ENCODE data around the gene ACADS. TPM values are rescaled to one million over a fixed set of nuclear protein-coding genes. Genes with fewer than 3 reads are reported as not detected.
"Not testable (repeated sequence)": the region's sequence is repeated elsewhere in the genome, so short reads cannot be mapped to it uniquely, and the experiment has no call there.

ACADS gene
- total RNA-seq, 2 experiments from 2014 or later: 15.5 to 20.1 TPM

DNA sequence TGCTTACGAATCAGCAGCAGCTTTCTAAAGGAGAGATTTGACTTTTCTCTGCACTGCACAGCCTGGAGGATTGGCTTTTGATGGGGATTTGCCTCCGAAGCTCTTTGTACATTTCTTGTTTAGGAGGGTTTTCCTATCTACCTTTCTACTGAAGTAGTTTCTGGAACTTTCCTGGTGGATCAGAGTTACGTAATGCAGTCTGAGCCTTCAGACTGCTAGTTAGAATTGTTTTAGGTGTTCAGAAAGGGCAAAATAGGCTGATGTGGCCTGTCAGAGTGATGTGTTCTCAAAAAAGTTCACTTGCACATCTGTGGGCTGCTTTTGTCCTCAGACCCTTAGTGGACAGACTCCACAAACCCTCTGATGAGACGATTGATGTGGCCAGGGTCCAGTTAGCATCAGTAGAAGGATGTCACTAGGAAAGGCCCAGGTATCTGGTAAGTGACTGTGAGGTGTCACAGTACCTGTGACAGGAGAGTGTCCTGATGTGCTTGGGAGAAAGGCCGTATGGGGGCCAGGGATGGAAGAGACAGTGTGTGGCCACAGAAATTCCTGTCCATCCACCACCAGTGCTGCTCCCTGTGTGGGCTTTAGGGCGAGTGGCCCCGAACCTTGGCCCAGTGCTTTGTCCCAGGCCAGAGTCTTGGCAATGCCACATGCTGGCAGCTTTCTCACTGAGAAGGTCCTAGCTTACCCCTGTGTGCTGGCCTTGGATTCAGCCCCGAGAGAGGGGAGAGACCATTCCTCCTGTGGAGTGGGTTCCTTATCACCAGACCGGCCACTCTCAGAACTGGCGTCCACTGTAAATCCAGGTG lies 4.4 kb upstream of the ACADS start:
- H3K27ac Mint-ChIP-seq: no peak overlapping the region
- no peak for DNase-seq
- ChIA-PET POLR2A (no interaction called here), CTCF (interaction anchor here (1.1 to 1.3 kb wide), 5 partner anchors 10 to 138 kb away, joined by 3 to 4 read pairs (median 3); partner anchors contain the start of gene UNC119B)
- H3K36me3 Mint-ChIP-seq (ENCODE audit: low read depth): peaks cover 55% of the 10 kb centered on the region
- H3K9me3 Mint-ChIP-seq: no peaks in the 10 kb centered on the region
- no peaks in the 10 kb centered on the region for H3K27me3 Mint-ChIP-seq
- peaks cover 41% of the 10 kb centered on the region for H3K4me1 Mint-ChIP-seq
- H3K4me3 Mint-ChIP-seq: no peak overlapping the region

DNA sequence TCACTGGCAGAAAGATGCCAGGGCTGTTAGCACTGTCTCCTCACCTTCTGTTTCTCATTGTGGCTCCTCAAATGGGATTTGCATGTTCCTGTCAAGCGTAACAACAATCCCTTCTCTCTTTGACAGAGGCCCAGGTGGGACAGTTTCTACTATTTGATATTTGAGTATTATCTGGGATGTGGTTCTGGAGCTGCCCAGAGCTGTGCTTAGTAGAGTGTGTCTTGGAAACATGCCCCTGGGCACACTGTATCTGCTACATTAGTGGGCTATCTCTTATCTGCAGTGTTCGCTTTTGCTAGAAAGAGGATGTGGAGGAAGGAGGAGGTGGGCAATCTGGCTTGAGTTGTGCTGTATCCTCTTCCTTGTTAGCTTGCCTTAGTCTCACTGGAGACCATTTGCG lies 3.8 kb upstream of the ACADS start:
- Mint-ChIP-seq H3K4me3 (no peak overlapping the region), H3K4me1 (peaks cover 46% of the 10 kb centered on the region), H3K36me3 (ENCODE audit: low read depth) (peaks cover 48% of the 10 kb centered on the region), H3K9me3 (no peaks in the 10 kb centered on the region), H3K27me3 (no peaks in the 10 kb centered on the region), H3K27ac (no peak overlapping the region)
- ChIA-PET POLR2A (no interaction called here), CTCF (interaction anchor here (1.3 kb wide), 1 partner anchor 9 kb away, joined by 3 read pairs; no protein-coding TSS in a partner anchor)
- no peak for DNase-seq

DNA sequence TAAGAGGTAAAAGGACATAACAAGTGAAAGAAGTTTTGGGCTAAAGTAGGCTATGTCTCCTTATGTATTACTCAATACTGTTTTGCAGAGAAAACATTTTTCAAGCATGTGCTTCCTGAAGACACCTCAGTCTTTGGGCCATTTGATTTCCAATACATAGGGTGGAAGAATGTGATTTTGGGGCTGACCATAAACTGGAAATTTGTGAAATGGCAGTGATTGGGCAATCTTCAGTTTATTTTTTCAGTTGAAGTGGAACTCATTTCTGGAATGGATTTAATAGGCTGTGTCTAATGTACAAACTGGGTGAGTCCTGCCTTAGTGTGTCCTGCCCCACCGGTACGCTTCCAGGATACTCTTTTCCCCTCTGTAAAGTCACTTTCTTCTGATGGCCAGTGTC lies 2.8 kb upstream of the ACADS start:
- Mint-ChIP-seq H3K9me3 (no peaks in the 10 kb centered on the region), H3K27ac (no peak overlapping the region), H3K4me3 (no peak overlapping the region), H3K4me1 (peaks cover 46% of the 10 kb centered on the region), H3K36me3 (ENCODE audit: low read depth) (peaks cover 46% of the 10 kb centered on the region), H3K27me3 (no peaks in the 10 kb centered on the region)
- ChIA-PET POLR2A (no interaction called here), CTCF (no interaction called here)
- no peak for DNase-seq

DNA sequence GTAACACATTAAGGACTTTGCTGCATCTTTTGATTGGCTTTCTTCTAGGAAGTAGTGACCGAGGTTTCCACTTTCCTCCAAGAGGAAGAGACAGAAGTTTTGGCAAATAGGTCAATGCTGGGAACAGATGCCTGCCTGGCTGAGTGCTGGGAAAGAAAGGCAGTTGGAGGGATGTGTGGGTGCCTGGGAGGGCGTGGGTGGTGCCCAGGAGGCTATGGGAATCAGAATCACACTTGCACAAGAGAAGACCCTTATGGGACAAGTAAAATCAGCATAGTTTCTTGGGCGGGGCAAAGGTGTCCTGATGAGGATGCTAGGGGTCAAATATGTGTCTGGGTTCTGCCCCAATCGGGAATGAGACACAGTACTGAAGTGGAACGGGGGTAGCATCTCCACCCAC lies 906 bp upstream of the ACADS start:
- peaks cover 34% of the 10 kb centered on the region for H3K4me1 Mint-ChIP-seq
- peaks cover 36% of the 10 kb centered on the region for H3K36me3 Mint-ChIP-seq (ENCODE audit: low read depth)
- ChIA-PET CTCF (no interaction called here), POLR2A (no interaction called here)
- no peak for DNase-seq
- H3K4me3 Mint-ChIP-seq: peak overlapping the region; percentile 94
- no peaks in the 10 kb centered on the region for H3K27me3 Mint-ChIP-seq
- H3K9me3 Mint-ChIP-seq: no peaks in the 10 kb centered on the region
- H3K27ac Mint-ChIP-seq: peak overlapping the region; percentile 51

- CTCF ChIA-PET: interaction anchor here (0.6 kb wide), 1 partner anchor 76 kb away, joined by 4 read pairs; no protein-coding TSS in a partner anchor
- POLR2A ChIA-PET: no interaction called here
- H3K4me1 Mint-ChIP-seq: peaks cover 29% of the 10 kb centered on the region
- H3K27me3 Mint-ChIP-seq: no peaks in the 10 kb centered on the region
- DNase-seq: no peak
- no peaks in the 10 kb centered on the region for H3K9me3 Mint-ChIP-seq
- peak overlapping the region; percentile 51 for H3K27ac Mint-ChIP-seq
- H3K4me3 Mint-ChIP-seq: peak overlapping the region; percentile 94
- H3K36me3 Mint-ChIP-seq (ENCODE audit: low read depth): peaks cover 34% of the 10 kb centered on the region
These were observed 421 bp upstream of the ACADS start for GRCh38 chr12:120725151-120725658.

GRCh38 chr12:120726510-120726793 lies 826 bp downstream of the ACADS start:
- CTCF ChIA-PET: no interaction called here

GRCh38 chr12:120726961-120727360 lies 1.3 kb downstream of the ACADS start:
- CTCF ChIA-PET: no interaction called here

More at GRCh38 chr12:120726510-120726793, 826 bp downstream of the ACADS start:
- peaks cover 29% of the 10 kb centered on the region for H3K36me3 Mint-ChIP-seq (ENCODE audit: low read depth)
- no peaks in the 10 kb centered on the region for H3K9me3 Mint-ChIP-seq
- H3K27ac Mint-ChIP-seq: peak overlapping the region; percentile 90
- H3K27me3 Mint-ChIP-seq: no peaks in the 10 kb centered on the region
- H3K4me1 Mint-ChIP-seq: peaks cover 28% of the 10 kb centered on the region
- DNase-seq: no peak
- POLR2A ChIA-PET: no interaction called here
- H3K4me3 Mint-ChIP-seq: peak overlapping the region; percentile 94

DNA sequence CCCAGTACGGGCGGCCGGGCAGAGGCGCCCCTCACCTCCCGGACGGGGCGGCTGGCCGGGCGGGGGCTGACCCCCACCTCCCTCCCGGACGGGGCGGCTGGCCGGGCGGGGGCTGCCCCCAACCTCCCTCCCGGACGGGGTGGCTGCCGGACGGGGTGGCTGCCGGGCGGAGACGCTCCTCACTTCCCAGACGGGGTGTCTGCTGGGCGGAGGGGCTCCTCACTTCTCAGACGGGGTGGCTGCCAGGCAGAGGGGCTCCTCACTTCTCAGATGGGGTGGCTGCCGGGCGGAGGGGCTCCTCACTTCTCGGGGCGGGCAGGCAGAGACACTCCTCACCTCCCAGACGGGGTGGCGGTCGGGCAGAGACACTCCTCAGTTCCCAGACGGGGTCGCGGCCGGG lies 6.6 kb downstream of the ACADS start:
- POLR2A ChIA-PET, CTCF ChIA-PET, DNase-seq, H3K4me3 Mint-ChIP-seq, H3K4me1 Mint-ChIP-seq, H3K27me3 Mint-ChIP-seq, H3K27ac Mint-ChIP-seq, H3K9me3 Mint-ChIP-seq: not testable (repeated sequence)
- peaks cover 12% of the 10 kb centered on the region for H3K36me3 Mint-ChIP-seq (ENCODE audit: low read depth)

More at GRCh38 chr12:120726961-120727360, 1.3 kb downstream of the ACADS start:
- Mint-ChIP-seq H3K4me1 (peaks cover 28% of the 10 kb centered on the region), H3K4me3 (peak overlapping the region; percentile 94), H3K9me3 (no peaks in the 10 kb centered on the region), H3K27ac (no peak overlapping the region), H3K36me3 (ENCODE audit: low read depth) (peaks cover 25% of the 10 kb centered on the region), H3K27me3 (no peaks in the 10 kb centered on the region)
- POLR2A ChIA-PET: no interaction called here
- no peak for DNase-seq

GRCh38 chr12:120733574-120733973 lies 7.9 kb downstream of the ACADS start:
- POLR2A ChIA-PET: no interaction called here
- Mint-ChIP-seq H3K4me1 (peaks cover 2% of the 10 kb centered on the region), H3K4me3 (no peak overlapping the region), H3K9me3 (no peaks in the 10 kb centered on the region), H3K27me3 (no peaks in the 10 kb centered on the region), H3K36me3 (ENCODE audit: low read depth) (peaks cover 10% of the 10 kb centered on the region), H3K27ac (no peak overlapping the region)
- CTCF ChIA-PET: no interaction called here
- no peak for DNase-seq

DNA sequence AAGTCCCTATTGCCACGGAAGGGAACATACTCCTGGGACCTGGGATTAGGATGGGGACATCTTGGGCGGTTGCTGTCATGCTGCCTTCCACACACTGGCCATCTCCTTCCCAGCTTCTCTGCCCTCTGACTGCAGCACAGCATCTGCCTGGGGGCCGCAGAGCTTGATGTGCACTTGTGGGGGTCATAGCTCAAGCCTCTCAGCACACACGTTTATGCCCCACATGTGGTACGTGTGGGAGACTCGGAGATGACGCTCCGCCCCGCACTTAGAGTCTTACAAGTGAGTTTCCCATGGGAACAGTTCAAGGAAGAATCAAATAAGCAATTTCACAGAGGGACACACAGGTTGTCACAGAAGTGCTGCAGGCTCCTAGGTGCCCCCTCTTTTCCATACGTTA lies 8.6 kb downstream of the ACADS start:
- no peak for DNase-seq
- H3K4me3 Mint-ChIP-seq: no peak overlapping the region
- peaks cover 2% of the 10 kb centered on the region for H3K4me1 Mint-ChIP-seq
- peaks cover 10% of the 10 kb centered on the region for H3K36me3 Mint-ChIP-seq (ENCODE audit: low read depth)
- ChIA-PET CTCF (interaction anchor here (0.5 kb wide), 1 partner anchor 157 kb away, joined by 4 read pairs; no protein-coding TSS in a partner anchor), POLR2A (no interaction called here)
- no peaks in the 10 kb centered on the region for H3K9me3 Mint-ChIP-seq
- H3K27me3 Mint-ChIP-seq: no peaks in the 10 kb centered on the region
- H3K27ac Mint-ChIP-seq: no peak overlapping the region

DNA sequence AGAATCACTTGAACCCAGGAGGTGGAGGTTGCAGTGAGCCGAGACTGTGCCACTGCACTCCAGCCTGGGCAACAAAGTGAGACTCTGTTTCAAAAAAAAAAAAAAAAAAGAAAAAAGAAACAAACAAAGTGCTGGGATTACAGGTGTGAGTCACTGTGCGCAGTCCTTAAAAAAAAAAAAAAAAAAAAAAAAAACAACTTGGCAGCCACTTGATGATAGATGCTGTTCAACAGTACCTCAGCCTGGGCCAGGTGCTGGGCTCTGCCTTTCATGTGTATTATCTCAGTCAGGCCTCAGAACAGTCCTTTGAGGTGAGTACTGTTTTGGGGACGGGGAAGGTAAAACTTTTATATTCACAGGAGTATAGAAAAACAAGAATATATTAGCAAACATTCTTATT lies 9.6 kb downstream of the ACADS start:
- H3K36me3 Mint-ChIP-seq (ENCODE audit: low read depth): peaks cover 4% of the 10 kb centered on the region
- H3K4me1 Mint-ChIP-seq: no peaks in the 10 kb centered on the region
- no peak overlapping the region for H3K27ac Mint-ChIP-seq
- ChIA-PET POLR2A (no interaction called here), CTCF (interaction anchor here (0.6 kb wide), 1 partner anchor 28 kb away, joined by 5 read pairs; no protein-coding TSS in a partner anchor)
- no peak overlapping the region for H3K4me3 Mint-ChIP-seq
- H3K27me3 Mint-ChIP-seq: no peaks in the 10 kb centered on the region
- H3K9me3 Mint-ChIP-seq: no peaks in the 10 kb centered on the region
- DNase-seq: no peak

DNA sequence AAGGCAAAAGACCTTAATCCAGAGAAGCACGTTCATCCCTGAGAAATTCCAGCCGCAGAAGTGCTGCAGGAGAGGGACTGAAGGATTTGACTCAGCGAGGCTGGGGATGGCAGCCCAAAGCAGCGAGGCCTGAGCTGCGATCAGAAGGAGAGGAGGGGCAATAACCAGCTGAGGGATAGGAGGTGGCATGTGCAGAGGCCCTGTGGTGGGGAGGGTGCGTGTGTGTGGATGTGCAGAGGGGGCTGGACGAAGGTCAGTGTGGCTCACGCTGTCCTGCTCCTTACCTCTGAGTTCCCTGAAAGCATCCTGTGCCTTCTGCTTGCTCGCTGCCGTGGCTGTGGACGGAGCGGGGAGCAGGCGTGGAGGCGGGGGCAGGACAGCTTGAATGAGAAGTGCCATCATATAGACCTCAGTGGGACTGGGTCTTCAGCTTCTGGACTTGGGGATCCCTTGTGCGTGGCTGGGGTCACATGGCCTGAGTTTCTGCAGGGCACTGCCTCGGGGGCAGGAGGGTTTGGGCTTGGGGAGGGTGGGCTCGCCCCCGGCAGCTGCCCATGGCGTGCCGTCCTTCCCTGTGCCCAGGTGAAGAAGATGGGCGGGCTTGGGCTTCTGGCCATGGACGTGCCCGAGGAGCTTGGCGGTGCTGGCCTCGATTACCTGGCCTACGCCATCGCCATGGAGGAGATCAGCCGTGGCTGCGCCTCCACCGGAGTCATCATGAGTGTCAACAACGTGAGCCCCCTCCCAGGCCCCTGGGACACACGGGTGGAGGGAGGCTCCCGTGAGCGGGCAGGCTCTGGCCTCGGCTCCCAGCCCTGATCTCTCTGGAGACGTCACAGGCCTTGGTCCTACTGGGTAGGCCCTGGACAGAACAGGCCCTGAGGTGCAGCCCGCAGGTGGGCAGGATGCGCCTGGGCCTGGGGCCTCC lies 11.0 kb downstream of the ACADS start:
- DNase-seq: no peak
- Mint-ChIP-seq H3K27ac (no peak overlapping the region), H3K4me1 (no peaks in the 10 kb centered on the region), H3K36me3 (ENCODE audit: low read depth) (no peaks in the 10 kb centered on the region), H3K9me3 (no peaks in the 10 kb centered on the region), H3K27me3 (no peaks in the 10 kb centered on the region), H3K4me3 (no peak overlapping the region)
- ChIA-PET POLR2A (no interaction called here), CTCF (interaction anchor here (0.6 kb wide), 1 partner anchor 50 kb away, joined by 3 read pairs; no protein-coding TSS in a partner anchor)

Data from activated CD4-positive, alpha-beta T cell treated with anti-CD3 and anti-CD28 coated beads, Interleukin-2, amount 10 ng/mL, durations not matched to agents 7 days and 5 days (primary cell).